HPDE6-E6E7 (cell line): ENCODE data around the gene DBNDD1.

ENCODE experiments used
- DNase-seq: peaks from one replicate; pipeline ENCODE4 v3.0.0; 2011; ENCODE audit warnings: missing footprints; ENCODE audit errors: extremely low spot score

Gene DBNDD1

GRCh38 chr16:90035902-90036301 is 16.6 kb upstream of the DBNDD1 start:
- DNase-seq: no peak

GRCh38 chr16:90034504-90034903 is 15.2 kb upstream of the DBNDD1 start:
- no peak for DNase-seq

GRCh38 chr16:90033387-90033786 is 14.1 kb upstream of the DBNDD1 start:
- no peak for DNase-seq

GRCh38 chr16:90032674-90033331 is 13.5 kb upstream of the DBNDD1 start:
- DNase-seq: no peak

GRCh38 chr16:90031931-90032673 is 12.8 kb upstream of the DBNDD1 start:
- DNase-seq: no peak

- DNase-seq: no peak
These were observed 12.1 kb upstream of the DBNDD1 start for GRCh38 chr16:90031186-90031930.

GRCh38 chr16:90028985-90029384 is 9.7 kb upstream of the DBNDD1 start:
- no peak for DNase-seq

GRCh38 chr16:90027611-90028010 is 8.4 kb upstream of the DBNDD1 start:
- no peak for DNase-seq

GRCh38 chr16:90026135-90026534 is 6.9 kb upstream of the DBNDD1 start:
- DNase-seq: no peak

- no peak for DNase-seq
These were observed 3.8 kb upstream of the DBNDD1 start for GRCh38 chr16:90023078-90023447.

GRCh38 chr16:90022209-90023077 is 3.2 kb upstream of the DBNDD1 start:
- DNase-seq: peak; percentile 99

- no peak for DNase-seq
These were observed 1.7 kb upstream of the DBNDD1 start for GRCh38 chr16:90020838-90021382.

GRCh38 chr16:90020260-90020837 is 1.1 kb upstream of the DBNDD1 start:
- DNase-seq: no peak

GRCh38 chr16:90019543-90020259 is 445 bp upstream of the DBNDD1 start:
- DNase-seq: no peak

- no peak for DNase-seq
These were observed 982 bp downstream of the DBNDD1 start for GRCh38 chr16:90018297-90018651.

- no peak for DNase-seq
These were observed 2.8 kb downstream of the DBNDD1 start for GRCh38 chr16:90016339-90016950.

- no peak for DNase-seq
These were observed 3.5 kb downstream of the DBNDD1 start for GRCh38 chr16:90015586-90016338.

- DNase-seq: no peak
These were observed 6.1 kb downstream of the DBNDD1 start for GRCh38 chr16:90012991-90013745.
